ENCODE results near the gene BAG2. TPM values are rescaled to one million over a fixed set of nuclear protein-coding genes. Genes with fewer than 3 reads are reported as not detected.

BAG2 gene
- 1 to 10 TPM; 4.4 to 6.3 (median 6.2) TPM for polyA plus RNA-seq (ENCODE audit: insufficient read length in 4 of 4)

GRCh38 chr6:57172136-57173055 lies at the start of gene BAG2:
Gene BAG2, plus strand, starts transcription at chr6:57172326. Its CDS starts 372 bp downstream, at chr6:57172698.
- DNase-seq (ENCODE audit: low read depth in 4 of 4, low spot score in 2 of 4): peak; percentile 61 to 70 (median 68)

GRCh38 chr6:57123111-57123510 lies 49.0 kb upstream of the BAG2 start:
- no peak for DNase-seq (ENCODE audit: low read depth in 4 of 4, low spot score in 2 of 4)

GRCh38 chr6:57127763-57128162 lies 44.4 kb upstream of the BAG2 start:
- no peak for DNase-seq (ENCODE audit: low read depth in 4 of 4, low spot score in 2 of 4)

GRCh38 chr6:57130661-57131177 lies 41.4 kb upstream of the BAG2 start:
- DNase-seq (ENCODE audit: low read depth in 4 of 4, low spot score in 2 of 4): no peak

GRCh38 chr6:57134954-57135353 lies 37.2 kb upstream of the BAG2 start:
- DNase-seq (ENCODE audit: low read depth in 4 of 4, low spot score in 2 of 4): no peak

GRCh38 chr6:57135885-57136284 lies 36.2 kb upstream of the BAG2 start:
- DNase-seq (ENCODE audit: low read depth in 4 of 4, low spot score in 2 of 4): no peak

- no peak for DNase-seq (ENCODE audit: low read depth in 4 of 4, low spot score in 2 of 4)
Observed at GRCh38 chr6:57137350-57137749, 34.8 kb upstream of the BAG2 start.

GRCh38 chr6:57138026-57138425 lies 34.1 kb upstream of the BAG2 start:
- no peak for DNase-seq (ENCODE audit: low read depth in 4 of 4, low spot score in 2 of 4)

- DNase-seq (ENCODE audit: low read depth in 4 of 4, low spot score in 2 of 4): no peak
Observed at GRCh38 chr6:57141451-57142177, 30.5 kb upstream of the BAG2 start.

GRCh38 chr6:57142178-57142525 lies 30.0 kb upstream of the BAG2 start:
- no peak for DNase-seq (ENCODE audit: low read depth in 4 of 4, low spot score in 2 of 4)

GRCh38 chr6:57143690-57144089 lies 28.4 kb upstream of the BAG2 start:
- no peak for DNase-seq (ENCODE audit: low read depth in 4 of 4, low spot score in 2 of 4)

- DNase-seq (ENCODE audit: low read depth in 4 of 4, low spot score in 2 of 4): no peak
Observed at GRCh38 chr6:57147401-57147800, 24.7 kb upstream of the BAG2 start.

- no peak for DNase-seq (ENCODE audit: low read depth in 4 of 4, low spot score in 2 of 4)
Observed at GRCh38 chr6:57147955-57148858, 23.9 kb upstream of the BAG2 start.

- no peak for DNase-seq (ENCODE audit: low read depth in 4 of 4, low spot score in 2 of 4)
Observed at GRCh38 chr6:57158658-57159057, 13.5 kb upstream of the BAG2 start.

- no peak for DNase-seq (ENCODE audit: low read depth in 4 of 4, low spot score in 2 of 4)
Observed at GRCh38 chr6:57159127-57159526, 13.0 kb upstream of the BAG2 start.

GRCh38 chr6:57162028-57162427 lies 10.1 kb upstream of the BAG2 start:
- DNase-seq (ENCODE audit: low read depth in 4 of 4, low spot score in 2 of 4): no peak

GRCh38 chr6:57162516-57162915 lies 9.6 kb upstream of the BAG2 start:
- DNase-seq (ENCODE audit: low read depth in 4 of 4, low spot score in 2 of 4): no peak

GRCh38 chr6:57163956-57164355 lies 8.2 kb upstream of the BAG2 start:
- DNase-seq (ENCODE audit: low read depth in 4 of 4, low spot score in 2 of 4): no peak

- no peak for DNase-seq (ENCODE audit: low read depth in 4 of 4, low spot score in 2 of 4)
Observed at GRCh38 chr6:57165080-57165479, 7.0 kb upstream of the BAG2 start.

GRCh38 chr6:57173056-57173885 lies 1.1 kb downstream of the BAG2 start:
- DNase-seq (ENCODE audit: low read depth in 4 of 4, low spot score in 2 of 4): peak in 1 of 4 donors; percentile 34
